Measurements from ENCODE around the gene RFNG.
A peak's percentile ranks its signal among the peaks of the same experiment; 100 is the strongest.

The RFNG gene

GRCh38 chr17:82003411-82004381 is 47.9 kb downstream of the RFNG start:
- Mint-ChIP-seq H3K36me3 (ENCODE audit: low read depth) (no peaks in the 10 kb centered on the region), H3K4me3 (no peak overlapping the region), H3K27ac (no peak overlapping the region), H3K4me1 (peaks cover 55% of the 10 kb centered on the region), H3K9me3 (no peaks in the 10 kb centered on the region), H3K27me3 (ENCODE audit: low read depth, poor library complexity) (no peaks in the 10 kb centered on the region)
- TF ChIP-seq, protein P1, sequence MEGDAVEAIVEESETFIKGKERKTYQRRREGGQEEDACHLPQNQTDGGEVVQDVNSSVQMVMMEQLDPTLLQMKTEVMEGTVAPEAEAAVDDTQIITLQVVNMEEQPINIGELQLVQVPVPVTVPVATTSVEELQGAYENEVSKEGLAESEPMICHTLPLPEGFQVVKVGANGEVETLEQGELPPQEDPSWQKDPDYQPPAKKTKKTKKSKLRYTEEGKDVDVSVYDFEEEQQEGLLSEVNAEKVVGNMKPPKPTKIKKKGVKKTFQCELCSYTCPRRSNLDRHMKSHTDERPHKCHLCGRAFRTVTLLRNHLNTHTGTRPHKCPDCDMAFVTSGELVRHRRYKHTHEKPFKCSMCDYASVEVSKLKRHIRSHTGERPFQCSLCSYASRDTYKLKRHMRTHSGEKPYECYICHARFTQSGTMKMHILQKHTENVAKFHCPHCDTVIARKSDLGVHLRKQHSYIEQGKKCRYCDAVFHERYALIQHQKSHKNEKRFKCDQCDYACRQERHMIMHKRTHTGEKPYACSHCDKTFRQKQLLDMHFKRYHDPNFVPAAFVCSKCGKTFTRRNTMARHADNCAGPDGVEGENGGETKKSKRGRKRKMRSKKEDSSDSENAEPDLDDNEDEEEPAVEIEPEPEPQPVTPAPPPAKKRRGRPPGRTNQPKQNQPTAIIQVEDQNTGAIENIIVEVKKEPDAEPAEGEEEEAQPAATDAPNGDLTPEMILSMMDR (IDR thresholded peaks at IDR 0.05) = no peak
- peak; percentile 65 for DNase-seq

- H3K36me3 Mint-ChIP-seq (ENCODE audit: low read depth) = peaks cover 11% of the 10 kb centered on the region
- no peak overlapping the region for H3K27ac Mint-ChIP-seq
- peaks cover 67% of the 10 kb centered on the region for H3K4me1 Mint-ChIP-seq
- no peaks in the 10 kb centered on the region for H3K27me3 Mint-ChIP-seq (ENCODE audit: low read depth, poor library complexity)
- TF ChIP-seq, protein P1 (IDR thresholded peaks at IDR 0.05) = no peak
- no peak for DNase-seq
- no peak overlapping the region for H3K4me3 Mint-ChIP-seq
- no peaks in the 10 kb centered on the region for H3K9me3 Mint-ChIP-seq
Measured at GRCh38 chr17:82001571-82002056, 50.0 kb downstream of the RFNG start.

GRCh38 chr17:82000803-82001570 is 50.6 kb downstream of the RFNG start:
- H3K27me3 Mint-ChIP-seq (ENCODE audit: low read depth, poor library complexity) = no peaks in the 10 kb centered on the region
- peaks cover 67% of the 10 kb centered on the region for H3K4me1 Mint-ChIP-seq
- H3K27ac Mint-ChIP-seq = no peak overlapping the region
- peaks cover 14% of the 10 kb centered on the region for H3K36me3 Mint-ChIP-seq (ENCODE audit: low read depth)
- H3K4me3 Mint-ChIP-seq = no peak overlapping the region
- H3K9me3 Mint-ChIP-seq = no peaks in the 10 kb centered on the region
- TF ChIP-seq, protein P1 (IDR thresholded peaks at IDR 0.05) = no peak
- no peak for DNase-seq

DNA sequence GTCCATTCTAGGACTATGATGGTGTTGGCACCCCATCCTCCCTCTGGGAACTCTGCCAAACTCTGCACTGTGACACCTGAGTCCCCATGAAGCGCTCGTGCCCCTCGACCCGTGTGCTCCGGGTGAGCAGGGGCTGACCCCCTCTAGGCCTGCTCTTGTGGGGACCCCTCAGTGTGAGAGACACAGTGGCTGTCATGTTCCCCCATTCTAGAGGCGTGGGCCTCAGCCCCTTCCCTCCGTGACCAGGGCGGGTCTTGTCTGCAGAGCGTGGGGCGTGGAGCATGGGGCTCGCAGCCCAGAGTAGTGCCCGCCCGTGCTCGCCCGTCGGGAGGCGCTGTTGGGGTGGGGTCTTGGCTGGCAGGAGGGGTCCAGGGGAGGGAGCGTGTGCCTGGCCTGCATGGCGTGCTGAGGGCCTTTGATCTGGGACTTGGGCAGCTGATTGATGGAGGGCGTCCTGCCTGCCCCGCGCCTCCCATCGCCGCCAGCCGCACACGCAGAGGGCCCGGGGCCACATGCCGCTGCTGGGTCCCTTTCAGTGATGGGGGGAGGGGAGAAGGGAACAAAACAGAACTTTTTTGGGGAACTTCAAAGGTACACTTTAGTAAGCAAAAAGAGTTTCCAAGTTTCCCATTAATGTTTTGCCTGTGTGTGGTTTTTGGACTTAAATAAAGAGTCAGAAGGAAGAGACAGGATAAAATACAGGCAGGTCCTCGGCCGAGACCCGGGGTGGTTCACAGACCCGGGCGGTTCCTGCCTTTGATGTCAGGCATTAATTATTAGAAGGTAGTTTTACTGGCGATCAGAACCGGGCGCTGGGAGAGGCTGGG is 51.4 kb downstream of the RFNG start:
- DNase-seq = no peak
- no peak overlapping the region for H3K27ac Mint-ChIP-seq
- H3K4me1 Mint-ChIP-seq = peaks cover 68% of the 10 kb centered on the region
- H3K4me3 Mint-ChIP-seq = peak overlapping the region; percentile 18
- H3K9me3 Mint-ChIP-seq = no peaks in the 10 kb centered on the region
- TF ChIP-seq, protein P1 (IDR thresholded peaks at IDR 0.05) = no peak
- H3K27me3 Mint-ChIP-seq (ENCODE audit: low read depth, poor library complexity) = no peaks in the 10 kb centered on the region
- H3K36me3 Mint-ChIP-seq (ENCODE audit: low read depth) = peaks cover 14% of the 10 kb centered on the region

DNA sequence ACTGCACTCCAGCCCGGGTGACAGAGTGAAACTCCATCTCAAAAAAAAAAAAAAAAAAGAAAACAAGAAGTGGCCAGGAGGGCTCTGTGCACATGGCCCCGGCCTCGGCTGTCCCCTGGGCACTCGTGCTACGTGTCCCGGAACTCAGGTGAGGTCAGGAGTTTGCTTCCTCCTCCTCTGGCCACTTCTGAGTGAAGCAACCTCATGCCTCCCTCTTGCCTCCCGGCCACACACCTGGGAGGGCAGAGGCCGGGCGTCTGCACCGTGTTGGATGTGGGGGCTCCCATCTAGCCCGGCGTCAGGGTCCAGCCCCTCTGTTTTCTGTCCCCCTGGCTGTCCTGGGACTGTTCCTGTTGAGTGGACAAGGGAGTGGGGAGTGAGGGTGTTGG is 52.0 kb downstream of the RFNG start:
- H3K27ac Mint-ChIP-seq = no peak overlapping the region
- H3K27me3 Mint-ChIP-seq (ENCODE audit: low read depth, poor library complexity) = no peaks in the 10 kb centered on the region
- H3K36me3 Mint-ChIP-seq (ENCODE audit: low read depth) = peaks cover 14% of the 10 kb centered on the region
- peak overlapping the region; percentile 18 for H3K4me3 Mint-ChIP-seq
- TF ChIP-seq, protein P1 (IDR thresholded peaks at IDR 0.05) = no peak
- no peaks in the 10 kb centered on the region for H3K9me3 Mint-ChIP-seq
- no peak for DNase-seq
- peaks cover 72% of the 10 kb centered on the region for H3K4me1 Mint-ChIP-seq

Measured in nephron progenitor cell (in vitro differentiated cells).